DMS 273 treated with DMSO at 0.1 percent for 48 hours (cell line): ENCODE data around the gene CEACAM16.

ENCODE experiments used
- DNase-seq: peaks from one replicate; lab custom pipeline; 2025; lab: John Stamatoyannopoulos, UW

Gene CEACAM16

GRCh38 chr19:44746616-44746945 lies 47.6 kb downstream of the CEACAM16 start:
- no peak for DNase-seq

- DNase-seq, result peak; percentile 37
Measured at GRCh38 chr19:44746946-44747738, 48.2 kb downstream of the CEACAM16 start.

- peak; percentile 11 for DNase-seq
Measured at GRCh38 chr19:44747739-44748425, 48.9 kb downstream of the CEACAM16 start.

- no peak for DNase-seq
Measured at GRCh38 chr19:44748426-44749254, 49.7 kb downstream of the CEACAM16 start, which contains the start of gene BCL3. Gene BCL3 (plus strand): TSS chr19:44748708. CDS start chr19:44748791, 83 bp downstream.

GRCh38 chr19:44749292-44749691 lies 50.3 kb downstream of the CEACAM16 start:
- DNase-seq, result no peak

- DNase-seq, result no peak
Measured at GRCh38 chr19:44749994-44750393, 51.0 kb downstream of the CEACAM16 start.

GRCh38 chr19:44752123-44752815 lies 53.3 kb downstream of the CEACAM16 start:
- no peak for DNase-seq

- peak; percentile 72 for DNase-seq
Measured at GRCh38 chr19:44752816-44753625, 54.1 kb downstream of the CEACAM16 start.

- DNase-seq, result no peak
Measured at GRCh38 chr19:44753626-44753931, 54.6 kb downstream of the CEACAM16 start.

GRCh38 chr19:44753932-44754749 lies 55.2 kb downstream of the CEACAM16 start:
- DNase-seq, result peak; percentile 37

GRCh38 chr19:44754750-44755080 lies 55.8 kb downstream of the CEACAM16 start:
- DNase-seq, result no peak

- no peak for DNase-seq
Measured at GRCh38 chr19:44755219-44755618, 56.3 kb downstream of the CEACAM16 start.

GRCh38 chr19:44756089-44756562 lies 57.2 kb downstream of the CEACAM16 start:
- DNase-seq, result no peak

GRCh38 chr19:44757057-44757734 lies 58.2 kb downstream of the CEACAM16 start:
- DNase-seq, result no peak

GRCh38 chr19:44757735-44758505 lies 59.0 kb downstream of the CEACAM16 start:
- DNase-seq, result no peak

GRCh38 chr19:44758596-44758995 lies 59.6 kb downstream of the CEACAM16 start:
- no peak for DNase-seq

GRCh38 chr19:44759083-44759804 lies 60.3 kb downstream of the CEACAM16 start:
- DNase-seq, result no peak
